ENCODE data around the gene MAST4. TPM values are rescaled to one million over a fixed set of nuclear protein-coding genes. Genes with fewer than 3 reads are reported as not detected.
A peak's percentile ranks its signal among the peaks of the same experiment; 100 is the strongest.

Gene MAST4
- total and polyA plus RNA-seq, 8 donors, result 5.9 to 29.7 (median 10.0) TPM

- H3K27ac ChIP-seq, result no peak overlapping the region
- no peak for ATAC-seq
Measured at GRCh38 chr5:67208403-67208802, 612.2 kb downstream of the MAST4 start.

GRCh38 chr5:67209141-67209771 is 613.1 kb downstream of the MAST4 start:
- peak; percentile 9 for FAIRE-seq
- ATAC-seq, result peak; percentile 92 to 94 (median 93)
- Histone ChIP-seq H3K4me3 (no peak overlapping the region), H3K27me3 (no peaks in the 10 kb centered on the region), H3K27ac (no peak overlapping the region), H3K9me3 (no peaks in the 10 kb centered on the region), H3K36me3 (no peaks in the 10 kb centered on the region), H3K4me1 (peaks cover 0 to 12% (median 0%) of the 10 kb centered on the region in 3 donors)
- TF ChIP-seq CTCF (IDR thresholded peaks at IDR 0.05), result peak; percentile 47 to 70 (median 57)
- DNase-seq, result peak in 4 of 6 donors; percentile 37 to 72 (median 64)
- 21% methylated on average over 11 of the region's 11 CpGs for WGBS, 2 donors
- intact Hi-C loops (cut with DNase I), result loop anchor here in 2 of 3 donors (5.0 to 10.0 kb wide), 3 partner anchors 42 to 394 kb away; no protein-coding TSS in a partner anchor

More at GRCh38 chr5:67208403-67208802, 612.2 kb downstream of the MAST4 start:
- Histone ChIP-seq H3K4me1 (peaks cover 0 to 12% (median 0%) of the 10 kb centered on the region in 3 donors), H3K9me3 (no peaks in the 10 kb centered on the region), H3K36me3 (no peaks in the 10 kb centered on the region), H3K27me3 (no peaks in the 10 kb centered on the region), H3K4me3 (no peak overlapping the region)
- no peak for DNase-seq
- FAIRE-seq, result no peak
- intact Hi-C loops (cut with DNase I), result loop anchor here in 2 of 3 donors (5.0 to 10.0 kb wide), 3 partner anchors 41 to 394 kb away; no protein-coding TSS in a partner anchor
- WGBS, 2 donors, result 86 to 89% methylated on average over 3 of the region's 3 CpGs
- no peak for TF ChIP-seq CTCF (IDR thresholded peaks at IDR 0.05)

- intact Hi-C loops (cut with DNase I), result no loop called here
- Histone ChIP-seq H3K4me3 (no peak overlapping the region), H3K36me3 (no peaks in the 10 kb centered on the region), H3K27me3 (no peaks in the 10 kb centered on the region), H3K4me1 (peaks cover 9 to 28% (median 12%) of the 10 kb centered on the region in 3 donors), H3K27ac (no peak overlapping the region), H3K9me3 (no peaks in the 10 kb centered on the region)
- no peak for ATAC-seq
- FAIRE-seq, result no peak
- TF ChIP-seq CTCF (IDR thresholded peaks at IDR 0.05), result no peak
- DNase-seq, result no peak
- 48 to 64% methylated on average over 2 of the region's 2 CpGs for WGBS, 2 donors
Measured at GRCh38 chr5:67211926-67212325, 615.7 kb downstream of the MAST4 start.

- WGBS, 2 donors, result 89 to 94% methylated on average over 6 of the region's 6 CpGs
- FAIRE-seq, result no peak
- no peak overlapping the region for H3K4me3 ChIP-seq
- intact Hi-C loops (cut with DNase I), result no loop called here
- no peak for TF ChIP-seq CTCF (IDR thresholded peaks at IDR 0.05)
- no peak for ATAC-seq
- H3K27ac ChIP-seq, result no peak overlapping the region
- no peaks in the 10 kb centered on the region for H3K9me3 ChIP-seq
- DNase-seq, result no peak
- H3K36me3 ChIP-seq, result no peaks in the 10 kb centered on the region
- no peaks in the 10 kb centered on the region for H3K27me3 ChIP-seq
- H3K4me1 ChIP-seq, result peaks cover 9 to 18% (median 12%) of the 10 kb centered on the region in 3 donors
Measured at GRCh38 chr5:67214036-67214435, 617.8 kb downstream of the MAST4 start.

Data from pancreas (tissue), 10 donors.